Esophagus (tissue), 2 donors: ENCODE results near the gene TLK2. TPM values are rescaled to one million over a fixed set of nuclear protein-coding genes. Genes with fewer than 3 reads are reported as not detected.
"Not testable (repeated sequence)": the region's sequence is repeated elsewhere in the genome, so short reads cannot be mapped to it uniquely, and the experiment has no call there.

ENCODE experiments used
- H3K27ac ChIP-seq, 2 donors: one replicate each; pipeline ENCODE4 v1.5.1; 2013; ENCODE audit warnings: low read depth in 2 of 2, mild to moderate bottlenecking in 2 of 2, inconsistent platforms in 1 of 2, low read length in 1 of 2, moderate library complexity in 1 of 2
- H3K27me3 ChIP-seq, 2 donors: one replicate each; pipeline ENCODE4 v1.6.1; 2013; ENCODE audit warnings: low read length in 2 of 2, control low read depth in 1 of 2, mild to moderate bottlenecking in 1 of 2; ENCODE audit not compliant: insufficient read depth in 2 of 2, control insufficient read depth in 1 of 2
- H3K36me3 ChIP-seq, 2 donors: one replicate each; pipeline ENCODE4 v1.6.1; 2013; ENCODE audit warnings: low read length in 1 of 2; ENCODE audit not compliant: control insufficient read depth in 2 of 2, insufficient read depth in 2 of 2
- H3K4me1 ChIP-seq, 2 donors: one replicate each; pipeline ENCODE4 v1.6.1; 2013; ENCODE audit warnings: low read length in 1 of 2; ENCODE audit not compliant: control insufficient read depth in 2 of 2, insufficient read depth in 2 of 2
- H3K4me3 ChIP-seq, 2 donors: one replicate each; pipeline ENCODE4 v1.5.1; 2013; ENCODE audit warnings: low read length in 2 of 2, mild to moderate bottlenecking in 2 of 2, low read depth in 1 of 2, moderate library complexity in 1 of 2
- H3K9me3 ChIP-seq, 2 donors: one replicate each; pipeline ENCODE4 v1.6.1; 2013; ENCODE audit warnings: mild to moderate bottlenecking in 2 of 2, low read depth in 1 of 2, low read length in 1 of 2, moderate library complexity in 1 of 2; ENCODE audit not compliant: control insufficient read depth in 2 of 2, insufficient read depth in 1 of 2
- WGBS, 2 donors: extraction: QIAGEN DNeasy Blood & Tissue Kit; methylation state at CpG; one replicate each; pipeline ENCODE4 v1.1.7; 2013; 5-methylcytosine and 5-hydroxymethylcytosine counted together
- polyA plus RNA-seq, 2 donors: library from polyadenylated mRNA; stranded (reverse); fragments of 200-250 nt; gene quantifications; one replicate each; pipeline ENCODE4 v1.2.3, GENCODE V29; 2013
- donor health status: healthy with polysubstance abuse.
- donor health status: Bipolar disorder and iron deficiency.

The TLK2 gene
- polyA plus RNA-seq, 2 donors = 7.1 to 13.0 TPM

- H3K4me1 ChIP-seq, H3K27me3 ChIP-seq, H3K9me3 ChIP-seq, H3K36me3 ChIP-seq, H3K4me3 ChIP-seq, H3K27ac ChIP-seq: not testable (repeated sequence)
- WGBS, 2 donors = 62 to 80% methylated on average over 2 of the region's 3 CpGs
These were observed 31.7 kb downstream of the TLK2 start for GRCh38 chr17:62510247-62510819.

GRCh38 chr17:62511014-62511413 lies 32.4 kb downstream of the TLK2 start:
- H3K36me3 ChIP-seq, H3K27me3 ChIP-seq, H3K4me3 ChIP-seq, H3K4me1 ChIP-seq, H3K9me3 ChIP-seq, H3K27ac ChIP-seq: not testable (repeated sequence)
- WGBS, 2 donors = 74 to 80% methylated on average over 3 of the region's 3 CpGs

- not testable (repeated sequence) for H3K4me3 ChIP-seq, H3K9me3 ChIP-seq, H3K36me3 ChIP-seq, H3K27me3 ChIP-seq, H3K4me1 ChIP-seq, H3K27ac ChIP-seq
- 97 to 98% methylated on average over 11 of the region's 11 CpGs for WGBS, 2 donors
These were observed 37.8 kb downstream of the TLK2 start for GRCh38 chr17:62516376-62516775.

GRCh38 chr17:62521295-62521694 lies 42.7 kb downstream of the TLK2 start:
- H3K4me3 ChIP-seq, H3K4me1 ChIP-seq, H3K36me3 ChIP-seq, H3K27me3 ChIP-seq, H3K27ac ChIP-seq, H3K9me3 ChIP-seq: not testable (repeated sequence)
- WGBS, 2 donors = 94 to 95% methylated on average over 5 of the region's 5 CpGs

- H3K27ac ChIP-seq, H3K9me3 ChIP-seq, H3K36me3 ChIP-seq, H3K27me3 ChIP-seq, H3K4me1 ChIP-seq, H3K4me3 ChIP-seq: not testable (repeated sequence)
- 68 to 74% methylated on average over 5 to 6 of the region's 6 CpGs for WGBS, 2 donors
These were observed 45.5 kb downstream of the TLK2 start for GRCh38 chr17:62524077-62524476.

GRCh38 chr17:62525317-62525716 lies 46.7 kb downstream of the TLK2 start:
- H3K36me3 ChIP-seq, H3K4me3 ChIP-seq, H3K9me3 ChIP-seq, H3K27me3 ChIP-seq, H3K4me1 ChIP-seq: not testable (repeated sequence)
- H3K27ac ChIP-seq = peak overlapping the region in 1 of 2 donors; percentile 22
- WGBS, 2 donors = 70% methylated on average over 6 of the region's 6 CpGs

GRCh38 chr17:62530936-62531335 lies 52.3 kb downstream of the TLK2 start:
- not testable (repeated sequence) for H3K4me3 ChIP-seq, H3K27me3 ChIP-seq, H3K9me3 ChIP-seq, H3K27ac ChIP-seq, H3K4me1 ChIP-seq, H3K36me3 ChIP-seq
- WGBS, 2 donors = 92 to 93% methylated on average over 1 of the region's 1 CpG

GRCh38 chr17:62536557-62536956 lies 57.9 kb downstream of the TLK2 start:
- not testable (repeated sequence) for H3K27me3 ChIP-seq, H3K4me1 ChIP-seq, H3K36me3 ChIP-seq, H3K4me3 ChIP-seq, H3K9me3 ChIP-seq, H3K27ac ChIP-seq
- WGBS, 2 donors = 93 to 97% methylated on average over 3 of the region's 4 CpGs

GRCh38 chr17:62541073-62541472 lies 62.4 kb downstream of the TLK2 start:
- not testable (repeated sequence) for H3K4me1 ChIP-seq, H3K27ac ChIP-seq, H3K9me3 ChIP-seq, H3K36me3 ChIP-seq, H3K4me3 ChIP-seq, H3K27me3 ChIP-seq
- 90 to 97% methylated on average over 4 of the region's 4 CpGs for WGBS, 2 donors

GRCh38 chr17:62543278-62543775 lies 64.7 kb downstream of the TLK2 start:
- H3K27ac ChIP-seq, H3K36me3 ChIP-seq, H3K9me3 ChIP-seq, H3K4me3 ChIP-seq, H3K4me1 ChIP-seq, H3K27me3 ChIP-seq: not testable (repeated sequence)
- WGBS, 2 donors = 75 to 83% methylated on average over 3 of the region's 3 CpGs
